ENCODE results near the gene TTC7B. TPM values are rescaled to one million over a fixed set of nuclear protein-coding genes. Genes with fewer than 3 reads are reported as not detected.

The TTC7B gene
- total and polyA plus RNA-seq, 7 donors: 5.5 to 70.9 (median 46.8) TPM

DNA sequence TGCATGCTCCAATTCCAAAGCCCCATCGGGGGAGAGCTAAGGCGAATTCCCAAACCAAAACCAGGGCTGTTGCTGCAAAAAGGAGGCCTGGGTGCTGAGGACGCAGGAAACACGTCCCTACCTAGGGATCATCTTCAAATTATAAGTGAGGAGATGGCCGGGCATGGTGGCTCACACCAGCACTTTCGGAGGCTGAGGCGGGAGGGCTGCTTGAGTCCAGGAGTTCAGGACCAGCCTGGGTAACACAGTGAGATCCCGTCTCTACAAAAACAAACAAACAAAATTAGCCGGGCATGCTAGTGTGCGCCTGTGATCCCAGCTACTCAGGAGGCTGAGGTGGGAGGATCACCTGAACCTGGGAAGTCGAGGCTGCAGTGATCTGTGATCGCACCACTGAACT, 276.2 kb downstream of the TTC7B start:
- Histone ChIP-seq H3K9me3 (no peaks in the 10 kb centered on the region), H3K27ac (no peak overlapping the region), H3K27me3 (no peaks in the 10 kb centered on the region), H3K36me3 (peaks cover 0 to 28% (median 5%) of the 10 kb centered on the region in 4 donors), H3K4me3 (no peak overlapping the region), H3K4me1 (peaks cover 0 to 35% (median 21%) of the 10 kb centered on the region in 4 donors)
- no peak for DNase-seq
- WGBS, 2 donors: 89 to 90% methylated on average over 12 of the region's 12 CpGs
- TF ChIP-seq, protein P1, sequence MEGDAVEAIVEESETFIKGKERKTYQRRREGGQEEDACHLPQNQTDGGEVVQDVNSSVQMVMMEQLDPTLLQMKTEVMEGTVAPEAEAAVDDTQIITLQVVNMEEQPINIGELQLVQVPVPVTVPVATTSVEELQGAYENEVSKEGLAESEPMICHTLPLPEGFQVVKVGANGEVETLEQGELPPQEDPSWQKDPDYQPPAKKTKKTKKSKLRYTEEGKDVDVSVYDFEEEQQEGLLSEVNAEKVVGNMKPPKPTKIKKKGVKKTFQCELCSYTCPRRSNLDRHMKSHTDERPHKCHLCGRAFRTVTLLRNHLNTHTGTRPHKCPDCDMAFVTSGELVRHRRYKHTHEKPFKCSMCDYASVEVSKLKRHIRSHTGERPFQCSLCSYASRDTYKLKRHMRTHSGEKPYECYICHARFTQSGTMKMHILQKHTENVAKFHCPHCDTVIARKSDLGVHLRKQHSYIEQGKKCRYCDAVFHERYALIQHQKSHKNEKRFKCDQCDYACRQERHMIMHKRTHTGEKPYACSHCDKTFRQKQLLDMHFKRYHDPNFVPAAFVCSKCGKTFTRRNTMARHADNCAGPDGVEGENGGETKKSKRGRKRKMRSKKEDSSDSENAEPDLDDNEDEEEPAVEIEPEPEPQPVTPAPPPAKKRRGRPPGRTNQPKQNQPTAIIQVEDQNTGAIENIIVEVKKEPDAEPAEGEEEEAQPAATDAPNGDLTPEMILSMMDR (IDR thresholded peaks at IDR 0.05): no peak
- TF ChIP-seq EP300 (IDR thresholded peaks at IDR 0.05) (no peak), POLR2A (IDR thresholded peaks at IDR 0.05) (no peak), POLR2AphosphoS5 (IDR thresholded peaks at IDR 0.05) (no peak)
- intact Hi-C loops (cut with DNase I): no loop called here

DNA sequence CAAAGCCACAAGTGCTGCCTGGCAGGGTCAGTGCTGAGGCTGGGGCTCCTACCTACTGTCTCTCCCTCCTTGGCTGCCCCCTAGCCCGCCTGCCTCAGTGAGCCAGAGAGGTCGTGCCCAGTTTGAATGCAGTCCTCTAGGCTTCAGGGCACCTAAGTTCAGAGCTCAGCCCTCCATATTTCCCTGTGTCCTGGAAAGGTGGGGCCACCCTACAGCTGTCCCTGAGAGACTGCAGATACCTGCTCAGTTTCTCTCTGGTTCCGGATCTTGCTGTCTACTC, 276.8 kb downstream of the TTC7B start:
- no peak for DNase-seq
- Histone ChIP-seq H3K4me3 (no peak overlapping the region), H3K9me3 (no peaks in the 10 kb centered on the region), H3K4me1 (peaks cover 0 to 29% (median 18%) of the 10 kb centered on the region in 4 donors), H3K36me3 (peaks cover 0 to 28% (median 5%) of the 10 kb centered on the region in 4 donors), H3K27me3 (no peaks in the 10 kb centered on the region), H3K27ac (no peak overlapping the region)
- intact Hi-C loops (cut with DNase I): no loop called here
- 85 to 92% methylated on average over 3 of the region's 3 CpGs for WGBS, 2 donors
- TF ChIP-seq POLR2A (IDR thresholded peaks at IDR 0.05) (no peak), EP300 (IDR thresholded peaks at IDR 0.05) (no peak), POLR2AphosphoS5 (IDR thresholded peaks at IDR 0.05) (no peak)
- TF ChIP-seq, protein P1 (IDR thresholded peaks at IDR 0.05): no peak

DNA sequence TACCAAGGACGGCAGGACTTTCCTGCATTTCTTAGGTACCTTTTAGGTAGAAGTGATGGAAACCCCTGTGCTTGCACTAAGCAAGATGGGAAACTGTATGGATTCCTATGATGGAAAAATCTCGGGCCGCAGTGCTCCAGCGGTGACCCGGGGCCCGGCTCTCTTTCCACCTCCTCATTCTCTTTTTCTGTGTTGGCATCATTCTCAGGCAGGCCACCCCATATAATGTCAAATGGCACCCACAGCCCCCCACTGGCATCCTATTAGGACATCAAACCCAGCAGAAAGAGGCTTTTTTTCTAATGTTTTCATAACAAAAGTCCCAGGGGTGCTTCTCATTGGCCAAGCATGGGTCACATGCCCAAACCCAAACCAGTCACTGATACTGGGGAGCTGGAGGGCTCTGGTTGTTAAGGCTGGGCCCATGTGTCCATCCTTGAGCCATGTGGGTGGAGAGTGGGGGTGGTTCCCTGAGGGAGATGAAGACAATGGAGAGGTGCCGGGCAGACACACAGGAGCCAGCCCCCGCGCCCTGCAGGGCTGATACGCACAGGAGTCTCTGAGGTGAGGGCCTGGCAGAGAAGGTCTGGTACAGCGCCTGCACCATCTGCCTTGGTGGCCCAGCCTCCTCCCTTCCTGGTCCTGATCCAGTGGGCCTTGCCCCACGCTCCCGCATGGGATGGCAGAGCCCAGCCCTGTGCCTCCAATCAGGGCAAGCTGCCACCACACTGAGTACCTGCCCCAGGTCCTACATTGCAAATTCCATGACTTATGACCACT, 277.3 kb downstream of the TTC7B start:
- intact Hi-C loops (cut with DNase I): no loop called here
- H3K27ac ChIP-seq: no peak overlapping the region
- H3K4me3 ChIP-seq: no peak overlapping the region
- H3K4me1 ChIP-seq: peaks cover 0 to 24% (median 18%) of the 10 kb centered on the region in 4 donors
- DNase-seq: no peak
- H3K9me3 ChIP-seq: no peaks in the 10 kb centered on the region
- H3K36me3 ChIP-seq: peaks cover 0 to 28% (median 5%) of the 10 kb centered on the region in 4 donors
- no peaks in the 10 kb centered on the region for H3K27me3 ChIP-seq
- 88 to 95% methylated on average over 13 of the region's 13 CpGs for WGBS, 2 donors
- TF ChIP-seq, protein P1 (IDR thresholded peaks at IDR 0.05): no peak
- TF ChIP-seq EP300 (IDR thresholded peaks at IDR 0.05): no peak
- TF ChIP-seq POLR2AphosphoS5 (IDR thresholded peaks at IDR 0.05): no peak
- no peak for TF ChIP-seq POLR2A (IDR thresholded peaks at IDR 0.05)

DNA sequence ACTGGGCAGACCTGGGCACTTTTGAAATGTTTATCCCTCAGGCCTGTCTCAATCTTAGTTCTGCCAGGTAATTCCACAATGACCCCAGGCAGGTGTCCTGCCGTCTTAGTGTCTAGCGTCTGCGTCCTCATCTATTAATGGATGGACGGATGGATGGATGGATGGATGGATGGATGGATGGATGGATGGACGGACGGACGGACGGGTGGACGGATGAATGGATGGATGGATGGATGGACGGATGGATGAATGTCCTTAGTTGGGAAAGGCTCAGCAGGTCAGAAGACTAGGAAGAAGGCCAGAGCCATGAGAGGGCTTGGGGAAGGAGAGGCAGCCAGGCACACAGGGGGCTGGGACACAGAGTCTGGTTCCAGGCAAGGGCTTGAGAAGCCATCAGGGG, 278.1 kb downstream of the TTC7B start:
- no peak for DNase-seq
- 75 to 97% methylated on average over 10 of the region's 10 CpGs for WGBS, 2 donors
- Histone ChIP-seq H3K4me3 (no peak overlapping the region), H3K36me3 (peaks cover 0 to 28% (median 5%) of the 10 kb centered on the region in 4 donors), H3K9me3 (no peaks in the 10 kb centered on the region), H3K4me1 (peaks cover 0 to 17% (median 15%) of the 10 kb centered on the region in 4 donors), H3K27ac (no peak overlapping the region), H3K27me3 (no peaks in the 10 kb centered on the region)
- intact Hi-C loops (cut with DNase I): no loop called here
- TF ChIP-seq POLR2A (IDR thresholded peaks at IDR 0.05): no peak
- TF ChIP-seq, protein P1 (IDR thresholded peaks at IDR 0.05): no peak
- no peak for TF ChIP-seq POLR2AphosphoS5 (IDR thresholded peaks at IDR 0.05)
- no peak for TF ChIP-seq EP300 (IDR thresholded peaks at IDR 0.05)
